SJCRH30 (cell line): Measurements from ENCODE around the gene SLC25A18. TPM values are rescaled to one million over a fixed set of nuclear protein-coding genes. Genes with fewer than 3 reads are reported as not detected.
"Not testable (repeated sequence)": the region's sequence is repeated elsewhere in the genome, so short reads cannot be mapped to it uniquely, and the experiment has no call there.

Experiments
- DNase-seq, 2 experiments: peaks; one replicate each; pipeline ENCODE4 v3.0.0-alpha.2; 2015 to 2020
- H3K27ac ChIP-seq: fragments of 250-450 bp; sonication (Bioruptor Pico); 2 replicates; pipeline ENCODE4 v1.5.1; 2020; ENCODE audit warnings: mild to moderate bottlenecking, moderate library complexity
- H3K27me3 ChIP-seq: fragments of 250-450 bp; sonication (Bioruptor Pico); 2 replicates; pipeline ENCODE4 v1.5.1; 2020; ENCODE audit warnings: mild to moderate bottlenecking, moderate library complexity
- H3K36me3 ChIP-seq: fragments of 250-450 bp; sonication (Bioruptor Pico); 2 replicates; pipeline ENCODE4 v1.5.1; 2020; ENCODE audit warnings: mild to moderate bottlenecking, moderate library complexity
- H3K4me1 ChIP-seq: fragments of 250-450 bp; sonication (Bioruptor Pico); 2 replicates; pipeline ENCODE4 v1.5.1; 2020; ENCODE audit warnings: mild to moderate bottlenecking, moderate library complexity
- H3K4me3 ChIP-seq: fragments of 250-450 bp; sonication (Bioruptor Pico); 2 replicates; pipeline ENCODE4 v1.5.1; 2020; ENCODE audit warnings: mild to moderate bottlenecking, moderate library complexity
- H3K9me3 ChIP-seq: fragments of 250-450 bp; sonication (Bioruptor Pico); replicated peaks from 2 replicates; pipeline ENCODE4 v1.5.1; 2020; ENCODE audit warnings: mild to moderate bottlenecking, moderate library complexity
- total RNA-seq: library from RNA; depleted of rRNA; stranded (reverse); fragments of >200 nt; shearing (Covaris generic); gene quantifications from 2 replicates; pipeline ENCODE4 v1.2.3, GENCODE V29; 2014

The SLC25A18 gene
- total RNA-seq, 1 experiment from 2014 or later = 0.67 TPM

GRCh38 chr22:17607891-17608521 lies 44.7 kb downstream of the SLC25A18 start:
- Histone ChIP-seq H3K9me3 (no peaks in the 10 kb centered on the region), H3K4me3 (no peak overlapping the region), H3K36me3 (peaks cover 43% of the 10 kb centered on the region), H3K4me1 (no peaks in the 10 kb centered on the region), H3K27me3 (no peaks in the 10 kb centered on the region), H3K27ac (no peak overlapping the region)
- DNase-seq = no peak

- Histone ChIP-seq H3K27me3 (no peaks in the 10 kb centered on the region), H3K4me1 (no peaks in the 10 kb centered on the region), H3K27ac (no peak overlapping the region), H3K36me3 (peaks cover 57% of the 10 kb centered on the region), H3K9me3 (no peaks in the 10 kb centered on the region), H3K4me3 (no peak overlapping the region)
- no peak for DNase-seq
These were observed 48.8 kb downstream of the SLC25A18 start for GRCh38 chr22:17612057-17612456.

GRCh38 chr22:17613280-17613679 lies 50.0 kb downstream of the SLC25A18 start:
- H3K36me3 ChIP-seq = peaks cover 62% of the 10 kb centered on the region
- no peaks in the 10 kb centered on the region for H3K27me3 ChIP-seq
- H3K4me1 ChIP-seq = no peaks in the 10 kb centered on the region
- H3K4me3 ChIP-seq = no peak overlapping the region
- H3K27ac ChIP-seq = no peak overlapping the region
- no peak for DNase-seq
- H3K9me3 ChIP-seq = no peaks in the 10 kb centered on the region

DNA sequence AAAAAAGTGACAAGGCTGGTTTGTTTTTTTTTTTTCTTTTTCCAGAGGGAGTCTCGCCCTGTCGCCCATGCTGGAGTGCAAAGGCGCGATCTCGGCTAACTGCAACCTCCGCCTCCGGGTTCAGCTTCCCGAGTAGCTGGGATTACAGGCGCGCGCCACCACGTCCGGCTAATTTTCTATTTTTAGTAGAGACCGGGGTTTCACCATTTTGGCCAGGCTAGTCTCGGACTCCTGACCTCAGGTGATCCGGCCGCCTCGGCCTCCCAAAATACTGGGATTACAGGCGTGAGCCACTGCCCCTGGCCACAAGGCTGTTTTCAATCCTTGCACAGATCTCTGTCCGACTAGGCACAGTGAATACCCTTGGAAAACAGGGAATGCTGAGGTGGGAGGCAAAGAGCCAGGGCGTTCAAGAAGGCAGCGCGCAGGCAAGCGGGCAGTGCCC lies 64.7 kb downstream of the SLC25A18 start:
- H3K27me3 ChIP-seq = no peaks in the 10 kb centered on the region
- peak overlapping the region; percentile 97 for H3K4me3 ChIP-seq
- H3K4me1 ChIP-seq = 0 out of 2 replicates have a peak, but pooled peaks cover 4% of the 10 kb centered on the region
- H3K9me3 ChIP-seq = no peaks in the 10 kb centered on the region
- H3K27ac ChIP-seq = peak overlapping the region; percentile 74
- H3K36me3 ChIP-seq = no peaks in the 10 kb centered on the region; the same call in 1 of the 2 replicates
- no peak for DNase-seq

GRCh38 chr22:17628406-17629172 lies 65.3 kb downstream of the SLC25A18 start, which contains the start of gene ATP6V1E1:
Gene ATP6V1E1 (minus strand): TSS chr22:17628749. CDS start chr22:17628635, 114 bp downstream.
- H3K27me3 ChIP-seq = no peaks in the 10 kb centered on the region
- peak within 1 kb of the TSS; percentile 97 for H3K4me3 ChIP-seq

GRCh38 chr22:17629173-17629489 lies 65.8 kb downstream of the SLC25A18 start:
- Histone ChIP-seq H3K36me3 (no peaks in the 10 kb centered on the region; the same call in 1 of the 2 replicates), H3K4me1 (peaks cover 7% of the 10 kb centered on the region; the same call in 1 of the 2 replicates), H3K27me3 (no peaks in the 10 kb centered on the region), H3K4me3 (peak overlapping the region; percentile 97), H3K27ac (peak overlapping the region; percentile 74), H3K9me3 (no peaks in the 10 kb centered on the region)
- DNase-seq = no peak

More at GRCh38 chr22:17628406-17629172, 65.3 kb downstream of the SLC25A18 start, which contains the start of gene ATP6V1E1:
- H3K4me1 ChIP-seq = peaks cover 7% of the 10 kb centered on the region; the same call in 1 of the 2 replicates
- no peaks in the 10 kb centered on the region for H3K9me3 ChIP-seq
- H3K27ac ChIP-seq = peak within 1 kb of the TSS; percentile 74
- peak; percentile 96 to 97 for DNase-seq
- H3K36me3 ChIP-seq = no peaks in the 10 kb centered on the region; the same call in 1 of the 2 replicates

DNA sequence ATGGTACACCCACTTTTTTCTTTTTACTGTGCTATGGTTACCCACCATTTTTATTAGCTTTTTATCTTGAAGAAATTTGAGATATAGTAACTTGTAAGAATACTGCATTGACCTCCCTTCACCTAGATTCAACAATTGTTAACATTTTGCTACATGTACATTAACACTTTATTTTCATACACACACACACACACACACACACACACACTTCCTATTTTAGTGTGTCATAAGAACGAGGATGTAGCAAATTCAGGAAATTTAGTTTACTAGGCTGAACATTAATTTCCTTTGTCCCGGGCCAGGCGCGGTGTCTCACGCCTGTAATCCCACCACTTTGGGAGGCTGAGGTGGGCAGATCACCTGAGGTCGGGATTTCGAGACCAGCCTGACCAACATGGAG lies 66.3 kb downstream of the SLC25A18 start:
- H3K27me3 ChIP-seq = no peaks in the 10 kb centered on the region
- no peak for DNase-seq
- no peaks in the 10 kb centered on the region; the same call in 1 of the 2 replicates for H3K36me3 ChIP-seq
- H3K27ac ChIP-seq = no peak overlapping the region
- no peaks in the 10 kb centered on the region for H3K9me3 ChIP-seq
- H3K4me1 ChIP-seq = peaks cover 7% of the 10 kb centered on the region; the same call in 1 of the 2 replicates
- peak overlapping the region; percentile 97 for H3K4me3 ChIP-seq

DNA sequence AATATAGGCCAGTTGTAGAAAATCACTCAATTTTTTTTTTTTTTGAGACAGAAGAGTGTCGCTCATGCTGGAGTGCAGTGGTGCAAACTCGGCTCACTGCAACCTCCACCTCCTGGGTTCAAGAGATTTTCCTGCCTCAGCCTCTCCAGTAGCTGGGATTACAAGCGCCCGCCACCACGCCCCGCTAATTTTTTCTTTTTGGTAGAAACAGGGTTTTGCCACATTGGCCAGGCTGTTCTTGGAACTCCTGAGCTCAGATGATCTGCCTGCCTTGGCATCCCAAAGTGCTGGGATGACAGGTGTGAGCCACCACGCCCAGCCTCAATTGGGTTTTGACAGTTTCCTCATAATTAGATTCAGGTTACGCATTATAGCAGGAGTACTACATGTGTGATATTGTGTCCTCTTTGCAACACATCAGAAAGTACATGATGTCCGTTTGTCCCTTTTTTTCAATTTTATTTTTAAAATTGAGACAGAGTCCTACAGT lies 67.8 kb downstream of the SLC25A18 start:
- DNase-seq = peak in 1 of 2 experiments; percentile 16
- Histone ChIP-seq H3K36me3 (no peaks in the 10 kb centered on the region), H3K27me3 (no peaks in the 10 kb centered on the region)

GRCh38 chr22:17633217-17633997 lies 70.1 kb downstream of the SLC25A18 start:
- peaks cover 11% of the 10 kb centered on the region; the same call in 1 of the 2 replicates for H3K4me1 ChIP-seq
- DNase-seq = no peak
- no peak overlapping the region for H3K4me3 ChIP-seq
- no peaks in the 10 kb centered on the region for H3K9me3 ChIP-seq
- no peaks in the 10 kb centered on the region for H3K27me3 ChIP-seq
- H3K36me3 ChIP-seq = no peaks in the 10 kb centered on the region
- H3K27ac ChIP-seq = no peak overlapping the region

More for the DNA sequence above, 67.8 kb downstream of the SLC25A18 start:
- Histone ChIP-seq H3K9me3 (no peaks in the 10 kb centered on the region), H3K4me3 (no peak overlapping the region), H3K4me1 (peaks cover 7% of the 10 kb centered on the region; the same call in 1 of the 2 replicates), H3K27ac (no peak overlapping the region)

GRCh38 chr22:17633998-17634323 lies 70.7 kb downstream of the SLC25A18 start:
- Histone ChIP-seq H3K4me1 (peaks cover 11% of the 10 kb centered on the region; the same call in 1 of the 2 replicates), H3K27ac (no peak overlapping the region), H3K4me3 (no peak overlapping the region), H3K9me3 (no peaks in the 10 kb centered on the region), H3K36me3 (no peaks in the 10 kb centered on the region), H3K27me3 (no peaks in the 10 kb centered on the region)
- no peak for DNase-seq

GRCh38 chr22:17634696-17635095 lies 71.4 kb downstream of the SLC25A18 start:
- Histone ChIP-seq H3K4me3 (no peak overlapping the region), H3K27me3 (no peaks in the 10 kb centered on the region), H3K27ac (no peak overlapping the region)

DNA sequence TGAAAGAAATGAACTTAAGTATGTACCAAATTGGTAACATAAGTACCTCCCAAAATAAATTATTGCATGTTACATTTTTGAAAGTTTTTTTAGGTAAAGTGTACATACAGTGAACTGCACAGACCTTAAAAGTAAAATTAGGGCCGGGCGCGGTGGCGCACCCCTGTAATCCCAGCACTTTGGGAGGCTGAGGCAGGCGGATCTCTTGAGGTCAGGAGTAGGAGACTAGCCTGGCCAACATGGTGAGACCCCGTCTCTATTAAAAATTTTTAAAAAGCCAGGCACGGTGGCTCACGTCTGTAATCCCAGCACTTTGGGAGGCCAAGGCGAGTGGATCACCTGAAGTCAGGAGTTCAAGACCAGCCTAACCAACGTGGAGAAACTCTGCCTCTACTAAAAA lies 73.6 kb downstream of the SLC25A18 start:
- not testable (repeated sequence) for H3K27ac ChIP-seq

More at GRCh38 chr22:17634696-17635095, 71.4 kb downstream of the SLC25A18 start:
- H3K9me3 ChIP-seq = no peaks in the 10 kb centered on the region
- H3K36me3 ChIP-seq = no peaks in the 10 kb centered on the region
- no peak for DNase-seq
- peaks cover 8% of the 10 kb centered on the region; the same call in 1 of the 2 replicates for H3K4me1 ChIP-seq

DNA sequence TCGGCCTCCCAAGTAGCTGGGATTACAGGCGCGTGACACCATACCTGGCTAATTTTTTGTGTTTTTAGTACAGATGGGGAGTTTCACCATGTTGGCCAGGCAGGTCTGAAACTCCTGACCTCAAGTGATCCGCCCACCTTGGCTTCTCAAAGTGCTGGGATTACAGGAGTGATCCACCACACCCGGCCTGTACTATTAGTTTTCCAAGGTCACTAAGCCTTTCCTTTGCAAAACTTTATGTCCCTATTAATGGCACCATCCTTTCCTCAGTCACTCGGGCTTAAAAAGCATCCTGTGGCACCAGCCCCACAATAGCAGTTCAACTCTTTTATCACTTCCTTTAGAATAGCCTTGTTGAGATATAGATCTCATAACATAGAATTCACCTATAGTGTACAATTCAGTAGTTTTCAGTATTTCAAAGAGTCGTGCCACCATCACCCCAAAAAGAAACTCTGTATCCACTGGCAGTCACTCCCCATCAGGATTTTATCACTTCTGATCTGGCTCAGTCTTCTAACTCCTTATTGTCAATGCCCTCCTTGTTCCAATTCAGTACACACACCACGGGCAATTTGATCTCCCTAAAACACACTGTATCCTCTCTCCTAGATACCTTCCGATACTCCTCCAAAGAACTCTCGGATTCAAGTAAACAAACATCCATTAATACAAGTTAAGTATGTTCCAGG lies 74.3 kb downstream of the SLC25A18 start:
- Histone ChIP-seq H3K4me3 (peak overlapping the region; percentile 88), H3K27ac (peak overlapping the region; percentile 100), H3K36me3 (peaks cover 6% of the 10 kb centered on the region), H3K9me3 (no peaks in the 10 kb centered on the region), H3K4me1 (peaks cover 7% of the 10 kb centered on the region; the same call in 1 of the 2 replicates), H3K27me3 (no peaks in the 10 kb centered on the region)
- DNase-seq = no peak

More for the DNA sequence above, 73.6 kb downstream of the SLC25A18 start:
- H3K4me1 ChIP-seq, H3K9me3 ChIP-seq, H3K36me3 ChIP-seq, H3K27me3 ChIP-seq, DNase-seq, H3K4me3 ChIP-seq: not testable (repeated sequence)

- Histone ChIP-seq H3K4me1 (peaks cover 7% of the 10 kb centered on the region; the same call in 1 of the 2 replicates), H3K27ac (peak overlapping the region; percentile 100), H3K36me3 (peaks cover 6% of the 10 kb centered on the region), H3K4me3 (peak overlapping the region; percentile 88), H3K9me3 (no peaks in the 10 kb centered on the region), H3K27me3 (no peaks in the 10 kb centered on the region)
- no peak for DNase-seq
These were observed 74.8 kb downstream of the SLC25A18 start for GRCh38 chr22:17638182-17638431.
